Measurements from ENCODE around the gene ARPC1A. TPM values are rescaled to one million over a fixed set of nuclear protein-coding genes. Genes with fewer than 3 reads are reported as not detected.
"Not testable (repeated sequence)": the region's sequence is repeated elsewhere in the genome, so short reads cannot be mapped to it uniquely, and the experiment has no call there.

ARPC1A gene
- polyA plus RNA-seq, 3 donors: 101 to 113 (median 111) TPM

DNA sequence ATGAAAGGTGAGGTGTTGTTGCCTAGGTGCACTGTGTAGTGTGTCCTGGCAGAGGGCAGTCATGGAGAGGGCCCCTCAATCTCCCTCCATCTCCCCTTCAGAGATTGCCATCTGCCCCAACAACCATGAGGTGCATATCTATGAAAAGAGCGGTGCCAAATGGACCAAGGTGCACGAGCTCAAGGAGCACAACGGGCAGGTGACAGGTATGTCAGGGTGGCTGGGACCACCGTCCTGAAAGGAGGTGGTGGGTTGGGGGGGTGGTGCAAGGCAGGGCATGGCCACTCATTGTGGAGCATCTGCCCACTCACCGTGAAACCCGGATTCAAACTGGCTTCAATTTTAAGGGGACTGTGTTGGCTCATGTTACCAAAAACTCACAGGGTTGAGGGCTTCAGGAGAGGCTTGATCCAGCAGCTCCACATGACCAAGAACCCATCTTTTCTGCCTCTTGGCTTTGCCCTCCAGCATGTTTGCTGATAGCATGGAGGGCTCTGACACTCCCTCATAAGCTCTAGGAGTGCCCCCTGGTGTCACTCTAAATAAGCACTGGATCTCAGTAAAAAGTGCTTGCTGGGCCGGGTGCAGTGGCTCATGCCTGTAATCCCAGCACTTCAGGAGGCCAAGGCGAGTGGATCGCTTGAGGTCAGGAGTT lies 61.0 kb downstream of the ARPC1A start:
- DNase-seq (ENCODE audit: low read depth in 3 of 3, low spot score in 2 of 3): no peak

GRCh38 chr7:99387239-99387635 lies 61.5 kb downstream of the ARPC1A start:
- not testable (repeated sequence) for DNase-seq (ENCODE audit: low read depth in 3 of 3, low spot score in 2 of 3)

DNA sequence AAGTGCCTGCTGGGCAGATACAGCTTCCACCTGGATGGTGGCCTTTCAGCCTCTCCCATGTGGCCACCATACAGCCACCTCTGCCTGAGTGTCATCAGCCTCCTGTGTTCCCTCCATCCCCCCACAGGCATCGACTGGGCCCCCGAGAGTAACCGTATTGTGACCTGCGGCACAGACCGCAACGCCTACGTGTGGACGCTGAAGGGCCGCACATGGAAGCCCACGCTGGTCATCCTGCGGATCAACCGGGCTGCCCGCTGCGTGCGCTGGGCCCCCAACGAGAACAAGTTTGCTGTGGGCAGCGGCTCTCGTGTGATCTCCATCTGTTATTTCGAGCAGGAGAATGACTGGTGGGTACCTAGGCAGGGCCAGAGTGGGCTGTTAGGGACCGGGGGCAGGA lies 62.2 kb downstream of the ARPC1A start:
- no peak for DNase-seq (ENCODE audit: low read depth in 3 of 3, low spot score in 2 of 3)

DNA sequence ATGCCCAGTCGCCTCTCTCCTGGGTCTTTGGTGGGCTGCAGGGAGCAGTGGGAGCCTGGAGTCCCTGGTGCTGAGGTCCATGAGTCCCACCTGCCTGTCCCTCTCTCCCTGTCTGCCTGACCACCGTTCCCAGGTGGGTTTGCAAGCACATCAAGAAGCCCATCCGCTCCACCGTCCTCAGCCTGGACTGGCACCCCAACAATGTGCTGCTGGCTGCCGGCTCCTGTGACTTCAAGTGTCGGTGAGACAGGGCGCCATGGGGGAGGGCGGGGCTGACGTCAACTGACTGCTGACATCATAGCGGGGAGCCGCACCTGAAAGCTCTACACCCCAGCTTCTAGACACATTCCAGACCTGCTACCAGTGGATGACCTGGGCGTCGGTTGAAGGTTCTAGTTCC lies 64.1 kb downstream of the ARPC1A start:
- DNase-seq (ENCODE audit: low read depth in 3 of 3, low spot score in 2 of 3): no peak

DNA sequence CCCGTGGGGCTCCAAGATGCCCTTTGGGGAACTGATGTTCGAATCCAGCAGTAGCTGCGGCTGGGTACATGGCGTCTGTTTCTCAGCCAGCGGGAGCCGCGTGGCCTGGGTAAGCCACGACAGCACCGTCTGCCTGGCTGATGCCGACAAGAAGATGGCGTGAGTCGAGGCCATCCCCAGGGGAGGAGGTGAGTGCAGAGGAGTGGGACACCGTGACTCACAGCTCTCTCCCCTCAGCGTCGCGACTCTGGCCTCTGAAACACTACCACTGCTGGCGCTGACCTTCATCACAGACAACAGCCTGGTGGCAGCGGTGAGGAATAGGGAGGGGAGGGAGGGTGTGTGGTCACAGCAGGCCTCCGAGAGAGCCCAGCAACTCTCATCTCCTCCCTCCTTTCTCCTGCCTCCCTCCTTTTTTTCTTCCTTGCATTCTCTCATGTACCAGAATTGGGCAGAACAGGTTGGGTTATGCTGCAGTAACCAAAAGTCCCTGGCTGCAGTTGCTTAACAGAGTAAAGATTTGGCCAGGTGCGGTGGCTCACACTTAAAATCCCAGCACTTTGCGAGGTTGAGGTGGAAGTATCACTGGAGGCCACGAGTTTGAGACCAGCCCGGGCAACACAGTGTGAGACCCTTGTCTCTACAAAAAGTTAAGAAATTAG lies 65.4 kb downstream of the ARPC1A start:
- no peak for DNase-seq (ENCODE audit: low read depth in 3 of 3, low spot score in 2 of 3)

DNA sequence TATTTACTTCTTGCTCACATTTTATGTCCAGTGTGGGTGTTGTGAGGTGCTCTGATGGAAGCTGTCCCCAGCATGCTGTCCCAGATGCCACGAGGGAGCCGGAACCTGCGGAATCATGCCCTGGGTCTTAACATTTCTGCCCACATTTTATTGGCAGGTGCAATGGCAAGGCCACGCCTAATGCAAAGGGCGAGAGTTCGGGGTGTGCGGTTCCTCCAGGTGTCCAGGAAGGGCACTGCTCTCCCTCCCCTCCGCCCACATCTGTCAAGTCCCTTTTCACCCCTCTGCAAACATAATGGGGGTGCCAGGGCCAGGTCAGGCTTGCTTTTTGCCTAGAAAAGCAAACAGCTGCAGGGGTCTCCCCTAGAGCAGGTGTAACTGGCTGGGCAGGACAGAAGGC lies 66.3 kb downstream of the ARPC1A start:
- no peak for DNase-seq (ENCODE audit: low read depth in 3 of 3, low spot score in 2 of 3)

DNA sequence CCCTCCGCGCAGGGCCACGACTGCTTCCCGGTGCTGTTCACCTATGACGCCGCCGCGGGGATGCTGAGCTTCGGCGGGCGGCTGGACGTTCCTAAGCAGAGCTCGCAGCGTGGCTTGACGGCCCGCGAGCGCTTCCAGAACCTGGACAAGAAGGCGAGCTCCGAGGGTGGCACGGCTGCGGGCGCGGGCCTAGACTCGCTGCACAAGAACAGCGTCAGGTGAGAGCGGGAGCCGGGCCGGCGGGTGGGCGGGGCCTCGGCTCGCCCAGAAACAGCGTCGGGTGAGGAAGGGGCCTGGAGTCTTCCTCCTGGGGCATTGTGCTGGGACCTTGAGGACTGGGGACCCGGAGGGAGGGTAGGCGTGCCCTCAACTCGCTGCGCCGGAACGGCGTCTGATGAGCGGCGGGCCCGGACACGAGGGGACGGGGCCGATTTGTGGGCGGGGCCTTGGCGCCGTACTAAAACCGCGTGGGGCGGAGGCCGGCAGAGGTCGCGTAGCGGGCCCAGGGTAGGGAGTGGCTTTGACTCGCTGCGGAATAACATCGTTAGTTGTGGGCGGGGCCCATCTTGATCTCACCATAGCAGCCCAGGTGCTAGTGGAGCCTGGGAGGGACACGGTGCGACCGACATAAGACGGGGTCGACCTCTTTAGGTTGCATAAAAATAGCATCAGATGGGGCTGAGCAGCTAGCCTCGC lies 67.1 kb downstream of the ARPC1A start:
- no peak for DNase-seq (ENCODE audit: low read depth in 3 of 3, low spot score in 2 of 3)

GRCh38 chr7:99393355-99394187 lies 67.9 kb downstream of the ARPC1A start:
- no peak for DNase-seq (ENCODE audit: low read depth in 3 of 3, low spot score in 2 of 3)

- no peak for DNase-seq (ENCODE audit: low read depth in 3 of 3, low spot score in 2 of 3)
Observed at GRCh38 chr7:99394188-99394502, 68.4 kb downstream of the ARPC1A start.

DNA sequence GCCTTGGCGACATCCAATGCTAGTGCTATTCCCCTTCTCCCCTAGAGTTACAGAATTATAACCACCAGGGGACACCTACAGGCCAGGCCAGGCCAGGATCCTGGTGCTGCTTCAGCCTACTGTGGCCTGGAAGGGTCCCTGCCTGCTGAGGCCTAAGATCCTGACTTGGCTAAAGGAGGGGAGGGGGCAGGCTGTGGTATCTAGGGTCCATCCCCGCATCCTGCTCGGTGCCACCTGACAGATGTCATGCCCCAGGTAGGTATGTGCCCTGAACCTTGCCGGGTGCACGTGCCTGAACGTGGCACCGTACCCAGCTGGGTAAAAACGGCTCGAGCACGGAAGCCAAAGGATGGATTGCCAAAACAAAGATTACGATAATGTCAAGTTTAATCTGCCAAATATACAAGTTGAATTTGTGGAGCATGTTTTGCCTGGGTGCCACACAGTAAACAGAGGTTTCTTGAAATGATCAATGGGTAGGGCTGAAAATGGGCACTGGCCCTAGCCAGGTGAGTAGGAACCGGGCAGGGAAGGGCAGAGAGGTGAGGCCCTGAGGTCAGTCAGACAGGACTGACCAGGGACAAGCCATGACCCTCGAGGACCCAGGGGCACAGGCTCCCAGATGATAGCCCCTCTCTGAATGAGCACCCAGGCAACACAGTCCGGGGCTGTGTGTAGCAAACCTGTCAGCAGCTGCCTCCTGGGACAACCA lies 70.1 kb downstream of the ARPC1A start:
- no peak for DNase-seq (ENCODE audit: low read depth in 3 of 3, low spot score in 2 of 3)

DNA sequence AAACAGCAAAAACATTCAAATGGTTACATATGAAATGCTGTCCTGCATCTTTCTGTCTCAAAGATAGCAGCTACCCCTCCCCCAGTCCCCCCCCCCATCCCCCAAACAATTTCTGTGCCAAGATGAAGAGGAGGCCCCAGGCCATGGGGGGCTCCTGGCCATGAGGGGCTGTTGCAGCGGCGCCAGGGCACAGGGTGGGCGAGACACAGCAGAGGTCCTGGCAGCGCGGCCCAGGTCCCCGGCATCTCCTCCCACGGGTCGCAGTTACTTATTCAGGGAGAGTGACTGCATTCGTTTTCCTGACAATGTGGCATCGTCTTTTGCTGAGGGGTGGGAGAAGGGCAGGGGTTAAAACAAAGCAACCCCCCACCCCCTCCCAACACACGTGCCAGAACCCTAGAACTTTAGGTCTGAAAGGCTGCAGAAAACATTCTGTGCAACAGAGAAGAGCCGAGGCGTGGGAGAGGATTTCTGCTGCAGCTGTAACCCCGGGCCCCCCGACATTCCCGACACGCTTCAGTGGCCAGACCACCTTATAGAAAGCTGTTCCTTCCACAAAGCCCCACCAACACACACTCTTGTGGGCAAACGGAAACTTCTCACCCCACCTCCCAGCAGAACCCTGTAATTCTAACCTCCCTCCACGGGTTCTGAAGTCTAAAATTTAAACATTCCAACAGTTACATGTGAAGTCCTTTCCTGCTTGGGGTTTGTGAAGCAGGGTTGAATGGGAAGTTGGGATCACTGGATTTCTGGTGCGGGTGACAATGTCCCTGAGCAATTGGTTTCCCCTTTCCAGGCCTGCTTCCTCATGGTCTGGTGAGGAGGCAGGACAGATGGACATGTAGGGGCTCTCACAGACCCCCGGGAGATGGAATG lies 71.0 kb downstream of the ARPC1A start:
- no peak for DNase-seq (ENCODE audit: low read depth in 3 of 3, low spot score in 2 of 3)

GRCh38 chr7:99397297-99397983 lies 71.7 kb downstream of the ARPC1A start:
- DNase-seq (ENCODE audit: low read depth in 3 of 3, low spot score in 2 of 3): no peak

DNA sequence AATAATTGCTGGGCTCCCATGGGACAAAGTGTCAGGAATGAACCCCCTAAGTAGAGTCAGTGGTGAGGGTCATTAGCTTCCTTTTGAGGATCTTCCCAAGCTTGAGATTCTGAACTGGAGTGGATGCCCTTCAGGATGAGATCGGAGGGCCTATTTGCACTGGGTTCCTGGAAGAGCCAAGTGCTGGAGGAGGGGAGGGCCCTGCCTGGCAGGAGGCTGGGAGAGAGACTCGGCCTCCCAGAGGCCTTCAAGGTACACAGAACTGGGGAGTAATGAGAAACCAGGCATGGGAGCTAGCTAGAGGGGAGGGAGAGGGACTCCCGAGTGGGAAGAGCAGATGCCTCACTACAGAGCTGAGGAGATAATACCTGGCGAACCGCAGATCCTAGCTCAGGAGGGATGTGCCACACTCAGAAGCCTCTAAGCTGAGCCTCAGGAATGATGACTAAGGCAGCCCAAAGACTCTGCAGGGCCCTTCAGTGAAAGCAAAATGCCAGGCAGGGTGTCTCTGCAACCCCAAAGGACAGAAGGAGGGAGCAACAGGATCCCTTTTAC lies 73.3 kb downstream of the ARPC1A start:
- no peak for DNase-seq (ENCODE audit: low read depth in 3 of 3, low spot score in 2 of 3)

- no peak for DNase-seq (ENCODE audit: low read depth in 3 of 3, low spot score in 2 of 3)
Observed at GRCh38 chr7:99399597-99399996, 73.9 kb downstream of the ARPC1A start.

DNA sequence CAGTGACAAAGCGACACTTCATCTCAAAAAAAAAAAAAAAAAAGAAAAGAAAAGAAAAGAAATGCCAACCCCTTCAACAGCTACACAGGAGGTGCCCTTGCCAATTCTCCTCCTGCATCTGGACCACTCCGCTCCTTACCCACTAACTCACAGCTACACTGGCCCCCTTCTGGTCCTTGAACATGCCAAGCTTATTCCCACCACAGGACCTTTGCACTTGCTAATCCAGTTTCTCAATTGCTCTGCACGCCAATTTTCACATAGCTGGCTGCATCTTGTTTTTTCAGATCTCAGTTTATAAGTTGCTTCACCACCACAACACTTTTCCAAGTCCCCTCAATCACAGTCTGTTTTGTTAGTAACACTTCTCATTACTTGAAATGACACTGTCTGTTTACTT lies 77.2 kb downstream of the ARPC1A start:
- no peak for DNase-seq (ENCODE audit: low read depth in 3 of 3, low spot score in 2 of 3)

- no peak for DNase-seq (ENCODE audit: low read depth in 3 of 3, low spot score in 2 of 3)
Observed at GRCh38 chr7:99403764-99404163, 78.1 kb downstream of the ARPC1A start.

DNA sequence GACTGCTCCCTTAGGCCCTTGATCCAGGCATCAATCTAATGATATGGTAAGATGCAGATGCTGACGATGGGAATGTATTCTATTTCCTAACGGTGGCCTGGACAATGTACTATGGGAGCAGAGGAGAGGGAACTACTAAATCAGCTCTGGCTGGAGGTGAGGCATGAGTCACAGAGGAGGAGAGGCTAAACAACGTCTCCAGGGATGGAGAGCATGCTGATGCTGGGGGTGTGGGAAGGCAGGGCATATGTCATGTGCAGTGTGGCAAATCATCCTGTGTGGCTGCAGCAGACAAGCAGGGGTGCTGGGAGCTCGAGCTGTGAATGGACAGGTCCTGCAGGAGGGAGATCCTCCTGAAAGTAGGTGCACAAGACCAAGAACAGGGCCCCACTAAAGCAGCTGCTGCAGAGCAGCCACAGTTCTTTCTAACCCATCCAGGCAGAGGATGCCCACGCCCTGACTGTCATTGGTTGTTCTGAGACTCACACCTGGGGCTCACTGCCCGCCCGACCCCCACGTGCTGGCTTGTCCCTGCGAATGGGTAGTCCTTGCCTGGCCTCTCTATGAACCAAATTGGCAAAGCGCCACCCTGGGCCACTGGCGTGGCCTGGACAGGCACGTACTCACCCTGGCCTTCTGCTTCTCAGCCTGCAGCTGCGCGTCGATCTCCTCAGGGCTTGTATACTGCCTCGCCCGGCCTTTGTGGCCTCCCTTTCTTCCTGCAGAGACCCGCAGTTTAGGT lies 78.7 kb downstream of the ARPC1A start:
- DNase-seq (ENCODE audit: low read depth in 3 of 3, low spot score in 2 of 3): no peak

DNA sequence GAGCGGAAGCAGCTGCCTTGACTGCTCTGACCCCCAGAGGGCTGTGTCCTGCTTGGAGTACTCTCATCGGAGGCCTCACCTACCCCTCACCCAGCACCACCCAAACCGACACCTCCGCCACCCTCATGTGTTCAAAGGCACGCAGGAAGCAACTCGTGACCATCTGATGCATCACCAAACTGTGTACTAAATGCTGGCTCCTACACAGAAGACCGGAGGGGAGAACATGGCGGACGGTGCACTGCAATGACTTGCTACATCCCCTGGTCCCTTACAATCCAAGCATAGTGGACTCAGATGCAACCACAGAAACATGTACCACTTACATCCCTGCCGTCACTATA lies 79.3 kb downstream of the ARPC1A start:
- no peak for DNase-seq (ENCODE audit: low read depth in 3 of 3, low spot score in 2 of 3)
